ENCODE data around the gene MGLL. TPM values are rescaled to one million over a fixed set of nuclear protein-coding genes. Genes with fewer than 3 reads are reported as not detected.
A peak's percentile ranks its signal among the peaks of the same experiment; 100 is the strongest.

The MGLL gene
- total and polyA plus RNA-seq, 8 donors = 3.3 to 11.4 (median 6.6) TPM

DNA sequence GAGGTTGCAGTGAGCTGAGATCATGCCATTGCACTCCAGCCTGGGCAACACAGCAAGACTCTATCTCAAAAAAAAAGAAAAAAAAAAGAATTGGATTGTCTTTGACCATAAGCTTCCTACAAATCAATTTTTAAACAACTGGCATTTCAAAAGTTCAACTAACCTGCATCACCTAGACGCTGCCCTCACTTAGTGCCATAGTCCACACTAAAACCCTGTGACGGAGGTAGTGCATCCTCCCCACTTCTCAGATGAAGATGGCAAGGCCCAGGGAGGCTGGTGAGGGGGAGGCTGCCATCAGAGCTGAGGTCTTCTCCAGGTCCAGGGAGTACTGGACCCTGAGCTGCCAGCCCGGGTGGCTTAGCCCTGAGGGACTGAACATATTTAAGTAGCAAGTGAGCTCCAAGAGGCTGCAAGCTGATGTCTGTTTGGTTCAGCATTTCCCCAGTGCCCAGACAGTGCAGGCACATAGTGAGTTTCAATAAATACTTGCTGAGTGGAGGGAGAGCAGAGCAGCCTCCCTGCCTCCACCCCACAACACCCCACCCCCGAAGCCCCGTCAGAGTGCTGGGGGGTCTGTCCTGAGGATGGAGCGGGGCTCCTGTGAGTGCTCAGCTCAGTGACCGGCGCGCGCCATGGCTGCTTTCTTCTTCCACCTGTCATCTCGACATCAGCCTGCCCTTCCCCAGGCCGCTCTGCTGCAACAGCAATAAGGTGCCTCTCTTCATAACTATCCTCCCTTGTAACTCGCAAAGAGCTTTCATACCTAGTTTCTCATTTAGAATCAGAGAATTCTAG lies 52.8 kb downstream of the MGLL start:
- intact Hi-C loops (cut with DNase I) = no loop called here
- no peak for ATAC-seq
- no peak for FAIRE-seq
- DNase-seq = no peak
- 88 to 96% methylated on average over 13 of the region's 13 CpGs for WGBS, 2 donors
- Histone ChIP-seq H3K4me3 (no peak overlapping the region), H3K27me3 (no peaks in the 10 kb centered on the region), H3K27ac (no peak overlapping the region), H3K4me1 (no peaks in the 10 kb centered on the region), H3K9me3 (no peaks in the 10 kb centered on the region), H3K36me3 (no peaks in the 10 kb centered on the region)
- TF ChIP-seq, protein P1, sequence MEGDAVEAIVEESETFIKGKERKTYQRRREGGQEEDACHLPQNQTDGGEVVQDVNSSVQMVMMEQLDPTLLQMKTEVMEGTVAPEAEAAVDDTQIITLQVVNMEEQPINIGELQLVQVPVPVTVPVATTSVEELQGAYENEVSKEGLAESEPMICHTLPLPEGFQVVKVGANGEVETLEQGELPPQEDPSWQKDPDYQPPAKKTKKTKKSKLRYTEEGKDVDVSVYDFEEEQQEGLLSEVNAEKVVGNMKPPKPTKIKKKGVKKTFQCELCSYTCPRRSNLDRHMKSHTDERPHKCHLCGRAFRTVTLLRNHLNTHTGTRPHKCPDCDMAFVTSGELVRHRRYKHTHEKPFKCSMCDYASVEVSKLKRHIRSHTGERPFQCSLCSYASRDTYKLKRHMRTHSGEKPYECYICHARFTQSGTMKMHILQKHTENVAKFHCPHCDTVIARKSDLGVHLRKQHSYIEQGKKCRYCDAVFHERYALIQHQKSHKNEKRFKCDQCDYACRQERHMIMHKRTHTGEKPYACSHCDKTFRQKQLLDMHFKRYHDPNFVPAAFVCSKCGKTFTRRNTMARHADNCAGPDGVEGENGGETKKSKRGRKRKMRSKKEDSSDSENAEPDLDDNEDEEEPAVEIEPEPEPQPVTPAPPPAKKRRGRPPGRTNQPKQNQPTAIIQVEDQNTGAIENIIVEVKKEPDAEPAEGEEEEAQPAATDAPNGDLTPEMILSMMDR (IDR thresholded peaks at IDR 0.05) = no peak

DNA sequence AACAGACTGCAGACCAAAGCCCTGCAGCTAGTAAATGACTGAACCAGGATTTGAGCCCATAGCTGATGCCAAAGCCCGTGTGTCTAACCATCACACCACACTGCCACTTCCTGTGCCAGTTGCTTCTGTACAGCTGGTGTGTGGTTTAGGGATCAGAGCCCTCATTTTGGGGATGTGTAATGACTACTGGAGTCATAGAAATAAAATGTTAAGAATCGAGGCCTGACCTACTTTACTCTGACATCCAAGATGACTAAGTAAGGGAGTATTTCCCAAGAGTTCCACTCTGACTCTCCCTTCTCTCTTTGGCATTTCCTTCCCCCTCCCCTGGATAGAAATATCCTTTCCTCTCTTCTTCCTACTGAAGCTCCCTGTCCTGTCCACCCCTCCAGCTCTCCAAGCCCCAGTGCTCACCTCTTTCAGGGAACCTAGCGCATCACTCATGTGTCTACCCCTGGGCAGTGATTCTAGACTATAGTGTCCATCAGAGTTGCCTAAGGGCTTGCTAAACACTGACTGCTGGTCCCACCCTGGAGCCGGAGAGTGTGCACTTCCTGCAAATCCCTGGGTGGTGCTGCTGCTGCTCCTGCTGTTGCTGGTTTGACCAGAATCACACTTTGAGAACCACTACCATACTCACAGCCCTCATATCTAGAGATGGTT lies 53.8 kb downstream of the MGLL start:
- 76 to 81% methylated on average over 4 of the region's 4 CpGs for WGBS, 2 donors
- Histone ChIP-seq H3K9me3 (no peaks in the 10 kb centered on the region), H3K27ac (no peak overlapping the region), H3K27me3 (no peaks in the 10 kb centered on the region), H3K36me3 (no peaks in the 10 kb centered on the region), H3K4me3 (no peak overlapping the region), H3K4me1 (no peaks in the 10 kb centered on the region)
- FAIRE-seq (no peak), ATAC-seq (peak in 3 of 4 donors; percentile 42 to 68 (median 57)), DNase-seq (no peak)
- intact Hi-C loops (cut with DNase I) = no loop called here
- TF ChIP-seq, protein P1 (IDR thresholded peaks at IDR 0.05) = no peak

DNA sequence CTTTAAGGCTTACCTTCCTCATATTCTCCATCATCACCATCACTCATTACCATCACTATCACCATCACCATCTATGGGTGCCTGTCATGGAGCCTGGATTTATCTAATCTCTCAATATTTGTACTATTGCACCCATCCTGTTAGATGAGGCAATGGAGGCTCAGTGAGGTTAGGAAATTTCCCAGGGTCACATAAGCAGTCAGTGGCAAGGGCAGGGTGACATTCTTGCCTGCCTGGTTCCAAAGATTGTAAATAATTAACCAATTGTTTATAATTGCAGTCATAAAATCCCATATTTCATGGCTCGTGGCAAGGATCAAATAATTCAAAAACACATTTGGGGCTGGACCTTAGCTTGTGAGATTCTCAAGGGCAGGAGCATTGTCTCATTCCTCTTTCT lies 55.2 kb downstream of the MGLL start:
- 9 to 18% methylated on average over 1 of the region's 1 CpG for WGBS, 2 donors
- TF ChIP-seq, protein P1 (IDR thresholded peaks at IDR 0.05) = no peak
- Histone ChIP-seq H3K4me1 (no peaks in the 10 kb centered on the region), H3K4me3 (no peak overlapping the region), H3K36me3 (no peaks in the 10 kb centered on the region), H3K27me3 (no peaks in the 10 kb centered on the region), H3K27ac (no peak overlapping the region), H3K9me3 (no peaks in the 10 kb centered on the region)
- intact Hi-C loops (cut with DNase I) = no loop called here
- FAIRE-seq (no peak), DNase-seq (peak in 1 of 6 donors; percentile 27), ATAC-seq (peak; percentile 46 to 81 (median 76))

GRCh38 chr3:127765735-127766134 lies 56.6 kb downstream of the MGLL start:
- DNase-seq (no peak), ATAC-seq (no peak), FAIRE-seq (no peak)
- intact Hi-C loops (cut with DNase I) = no loop called here
- Histone ChIP-seq H3K27ac (no peak overlapping the region), H3K27me3 (no peaks in the 10 kb centered on the region), H3K4me1 (no peaks in the 10 kb centered on the region), H3K36me3 (no peaks in the 10 kb centered on the region), H3K4me3 (no peak overlapping the region), H3K9me3 (no peaks in the 10 kb centered on the region)
- TF ChIP-seq, protein P1 (IDR thresholded peaks at IDR 0.05) = no peak
- 86 to 87% methylated on average over 7 of the region's 7 CpGs for WGBS, 2 donors

All from pancreas (tissue), 10 donors.